GM18511 (cell line): ENCODE measurements around the gene RASSF8.

Source experiments
- ATAC-seq: cut with Tn5 transposase; IDR thresholded peaks from one replicate; pipeline ENCODE4 v1.9.1; 2021; ENCODE audit warnings: mild to moderate bottlenecking, moderate library complexity; ENCODE audit not compliant: unreplicated experiment

RASSF8 gene

DNA sequence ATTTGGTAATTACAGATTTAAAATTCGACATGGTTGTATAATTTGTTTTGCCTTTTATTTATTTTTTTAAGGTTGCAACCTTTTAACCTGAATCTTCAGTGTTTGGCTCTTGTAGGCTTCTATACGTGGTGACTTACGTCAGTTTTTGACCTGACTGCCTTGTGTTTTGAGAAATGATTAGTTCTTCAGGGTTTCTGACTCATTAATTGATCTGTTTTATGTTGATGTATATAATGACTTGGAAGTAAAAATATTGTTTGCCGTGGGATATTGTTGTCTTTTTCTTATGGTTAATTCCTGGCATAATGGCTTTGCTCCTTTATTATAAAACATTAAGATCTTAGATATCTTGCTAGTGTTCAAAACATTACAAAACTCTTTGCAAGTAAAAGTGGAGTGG is 2.5 kb downstream of the RASSF8 start:
- no peak for ATAC-seq

DNA sequence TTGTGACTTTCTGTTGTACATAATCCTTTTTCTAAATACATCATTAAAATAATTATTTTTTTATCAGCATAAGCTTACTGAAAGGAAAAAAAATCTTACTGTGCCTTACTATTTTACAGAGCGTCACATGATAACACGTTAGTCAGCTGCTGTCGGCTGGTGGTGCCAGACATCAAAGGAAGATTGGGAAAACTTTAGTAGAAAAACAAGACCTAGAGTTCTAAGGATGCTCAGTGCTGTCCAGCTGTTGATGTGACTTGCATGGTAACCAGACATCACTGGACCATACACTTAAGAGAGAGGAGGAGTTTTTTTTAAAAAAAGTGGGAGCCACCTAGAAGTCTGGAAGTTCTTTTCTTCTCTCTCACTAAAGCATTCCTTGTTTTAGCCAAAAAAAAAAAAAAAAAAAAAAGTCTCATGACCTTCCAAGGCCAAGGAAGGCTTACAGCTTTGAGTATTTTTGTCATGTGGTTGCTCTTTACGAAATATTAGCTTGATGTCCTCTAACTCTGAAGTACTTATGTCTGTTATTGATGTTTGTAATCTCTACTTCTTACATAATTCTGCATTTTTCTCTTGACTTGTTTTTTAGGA is 4.5 kb downstream of the RASSF8 start:
- no peak for ATAC-seq

DNA sequence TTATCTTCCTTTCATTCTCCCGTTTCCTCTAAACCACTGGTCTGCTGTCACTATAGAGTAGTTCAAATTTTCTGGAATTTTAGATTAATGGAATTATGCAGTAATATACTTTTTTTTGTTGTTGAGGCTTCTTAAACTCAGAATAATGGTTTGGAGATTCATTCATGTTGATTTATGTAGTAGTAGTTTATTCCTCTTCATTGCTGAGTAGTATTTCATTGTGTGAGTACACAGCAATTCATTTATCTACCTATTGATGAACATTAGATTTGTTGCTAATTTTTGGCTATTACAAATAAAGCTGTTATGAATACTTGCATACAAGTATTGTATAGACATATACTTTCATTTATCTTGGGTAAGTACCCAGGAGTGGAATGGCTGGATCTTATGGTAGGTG is 7.2 kb downstream of the RASSF8 start:
- ATAC-seq: no peak

DNA sequence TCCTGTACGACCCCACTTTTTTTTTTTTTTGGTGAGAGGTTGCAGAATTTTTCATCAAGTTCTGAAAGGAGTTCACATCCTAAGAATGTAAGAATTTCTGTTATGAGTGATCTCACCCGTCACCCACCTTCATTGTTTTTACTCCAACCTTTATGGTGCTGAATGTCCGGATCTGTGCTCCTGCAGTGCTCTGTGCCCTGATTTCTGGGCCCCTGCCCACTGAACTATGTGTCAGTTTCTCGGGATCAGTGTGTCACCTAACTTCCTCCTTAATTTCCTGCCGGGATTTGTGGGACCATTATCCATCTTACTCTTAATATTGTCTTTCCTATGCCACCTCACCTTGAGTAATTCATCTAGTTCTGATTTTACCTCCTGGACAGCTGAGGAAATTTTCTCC is 11.6 kb downstream of the RASSF8 start:
- no peak for ATAC-seq

DNA sequence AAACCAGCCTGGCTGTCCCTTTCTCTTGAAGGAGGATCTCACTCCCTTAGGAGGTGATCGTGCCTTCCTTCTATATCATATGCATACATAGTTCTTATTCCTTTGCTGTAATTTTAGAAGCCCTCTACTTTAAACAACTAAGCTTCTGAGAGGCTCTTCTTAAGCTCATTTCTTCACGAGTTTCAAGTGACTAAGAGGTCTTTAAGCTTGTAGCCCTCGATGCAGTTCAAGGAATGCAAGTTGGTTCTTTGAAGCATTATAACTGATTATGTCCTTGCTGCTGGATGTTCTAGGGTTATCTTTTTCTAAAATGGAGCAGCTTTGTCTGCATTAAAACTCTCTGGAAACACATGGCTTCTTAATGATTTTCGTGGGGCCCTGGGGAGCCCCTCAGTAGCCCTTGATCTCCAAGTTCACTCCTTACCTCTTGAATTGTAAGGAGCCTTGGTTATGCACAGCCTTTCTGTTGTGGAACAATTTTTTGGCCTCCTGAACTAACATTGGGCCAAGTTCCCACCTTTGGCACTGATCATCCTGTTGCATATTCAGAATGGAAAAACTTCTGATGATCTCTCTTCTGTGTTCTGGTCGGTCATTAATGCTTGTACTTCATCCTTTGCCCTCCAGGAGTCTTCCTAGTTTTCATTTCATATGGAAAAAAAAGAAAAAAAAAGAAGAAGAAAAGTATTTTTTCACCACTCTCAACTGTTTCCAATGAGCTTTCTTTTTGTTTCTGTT is 12.6 kb downstream of the RASSF8 start:
- ATAC-seq: no peak

DNA sequence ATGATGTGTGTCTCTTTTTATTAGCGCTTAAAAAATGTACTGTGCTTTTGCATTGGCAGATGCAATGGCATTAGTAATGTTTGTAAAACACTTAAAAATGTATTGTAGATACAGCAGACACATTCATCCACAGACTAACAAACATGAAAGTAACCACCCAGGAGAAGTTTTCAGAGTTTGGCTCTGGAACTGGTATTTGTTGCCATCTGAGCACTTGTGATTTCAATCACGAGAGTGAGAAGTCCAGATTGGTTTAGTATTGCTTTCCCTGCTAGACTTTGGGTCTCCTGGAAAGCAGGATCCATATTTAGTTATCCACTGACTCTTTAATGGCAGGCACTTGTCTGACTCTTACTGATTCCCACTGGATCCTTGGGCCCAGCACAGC is 13.2 kb downstream of the RASSF8 start:
- no peak for ATAC-seq

DNA sequence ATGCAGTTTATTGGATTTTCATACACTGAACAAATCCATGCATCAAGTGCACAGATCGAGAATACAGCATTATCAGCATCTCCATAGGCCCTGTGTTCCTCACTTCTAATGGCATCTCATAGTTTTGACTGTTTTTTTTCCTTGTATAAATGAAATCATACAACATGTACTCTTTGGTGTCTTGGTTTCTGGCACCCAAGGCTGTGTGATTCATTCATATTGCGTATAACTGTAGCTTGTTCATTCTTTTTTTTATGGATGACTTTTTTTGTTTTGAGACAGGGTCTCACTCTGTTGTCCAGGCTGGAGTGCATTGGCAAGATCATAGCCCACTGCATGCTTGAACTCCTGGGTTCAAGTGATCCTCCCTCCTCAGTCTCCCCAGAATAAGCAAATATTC is 14.3 kb downstream of the RASSF8 start:
- no peak for ATAC-seq

DNA sequence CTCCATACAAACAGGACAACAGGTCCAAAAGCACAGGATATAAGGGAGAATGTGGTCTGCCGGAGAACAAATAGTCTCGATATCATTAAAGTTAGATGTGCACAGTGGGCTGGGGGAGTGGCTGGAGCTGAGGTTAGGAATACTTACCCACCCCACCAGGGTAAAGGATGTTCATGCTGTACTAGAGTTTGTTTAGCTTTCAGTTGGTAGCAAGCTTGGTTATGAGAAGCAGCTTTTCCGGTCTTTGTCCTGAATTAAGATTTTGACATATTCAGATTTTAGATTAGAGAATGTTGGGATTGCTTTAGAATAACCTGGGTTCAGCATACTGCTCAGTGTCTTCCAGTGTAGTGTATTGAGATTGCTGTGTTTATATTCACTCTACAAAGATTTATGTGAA is 16.7 kb downstream of the RASSF8 start:
- ATAC-seq: no peak

DNA sequence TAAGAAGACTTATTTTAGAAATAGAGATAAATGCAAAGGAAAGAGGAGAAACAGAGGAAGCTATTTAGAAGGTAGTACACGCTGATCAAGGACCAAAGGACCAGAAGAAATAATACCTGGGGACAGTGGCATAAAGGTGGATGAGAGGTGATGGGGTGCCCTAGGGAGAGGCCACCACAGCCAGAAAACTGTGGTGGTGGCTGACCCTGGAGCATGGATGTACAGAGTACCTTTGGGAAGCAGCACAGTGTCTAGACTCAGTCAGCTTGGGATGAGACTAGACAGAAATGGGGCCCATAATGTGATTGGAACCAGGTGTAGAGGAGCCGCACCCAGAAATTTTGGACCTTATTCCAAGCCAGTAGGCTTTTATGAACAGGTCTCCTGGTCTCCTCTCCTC is 17.2 kb downstream of the RASSF8 start:
- ATAC-seq: no peak

DNA sequence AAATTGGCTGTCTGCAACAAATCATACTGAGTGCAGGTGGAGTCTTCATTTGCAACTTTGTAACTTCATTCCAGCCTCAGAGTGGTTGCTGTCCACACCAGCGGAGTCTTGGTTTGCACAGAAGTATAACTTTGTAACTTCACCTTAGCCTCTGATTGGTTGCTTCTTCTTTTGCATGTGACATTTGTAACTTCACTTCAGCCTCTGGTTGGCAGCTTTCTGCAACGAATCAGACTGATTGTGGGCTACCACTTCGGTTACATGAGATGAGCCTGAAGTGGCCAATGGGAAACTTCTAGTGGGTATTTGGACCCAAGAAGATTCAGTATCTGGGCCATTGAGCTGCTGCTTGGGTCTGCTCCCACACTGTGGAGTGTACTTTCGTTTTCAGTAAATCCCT is 17.8 kb downstream of the RASSF8 start:
- no peak for ATAC-seq

DNA sequence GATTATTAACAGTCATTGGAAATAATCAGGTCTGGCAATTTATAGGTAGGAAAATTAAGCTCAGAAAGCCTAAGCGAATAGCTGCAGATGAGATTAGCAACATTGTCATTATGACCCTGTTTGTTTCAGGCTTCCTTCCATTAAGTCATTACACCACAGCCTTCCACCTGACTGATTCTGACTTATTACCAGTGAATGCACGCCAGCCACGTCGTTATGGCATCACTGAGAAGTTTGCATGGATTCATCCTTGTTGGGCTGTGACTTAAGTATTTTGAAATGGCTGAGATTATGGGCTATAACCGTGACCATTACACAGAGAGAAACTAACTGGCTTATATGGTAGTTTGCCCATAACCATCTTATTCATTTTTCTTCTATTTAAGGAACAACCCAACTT is 18.6 kb downstream of the RASSF8 start:
- no peak for ATAC-seq

DNA sequence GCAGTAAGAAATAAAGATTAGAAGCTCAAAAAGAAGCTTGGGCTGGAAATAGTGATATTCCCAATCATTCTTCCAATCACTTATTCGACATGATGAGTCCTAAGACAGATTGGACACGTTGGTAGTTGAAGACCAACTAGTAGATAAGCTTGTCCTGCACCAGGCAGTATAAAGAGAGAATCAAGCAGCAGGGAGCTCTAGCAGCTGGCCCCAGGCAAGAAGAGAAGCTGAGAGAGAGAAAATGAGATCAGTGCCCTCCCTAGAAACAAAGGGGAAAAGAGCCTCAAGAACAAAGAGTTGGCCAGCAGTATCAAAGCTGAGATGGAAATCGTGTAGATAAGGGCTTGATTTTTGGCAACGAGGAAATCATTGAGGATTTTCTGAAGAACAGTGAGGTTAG is 20.6 kb downstream of the RASSF8 start:
- ATAC-seq: no peak

DNA sequence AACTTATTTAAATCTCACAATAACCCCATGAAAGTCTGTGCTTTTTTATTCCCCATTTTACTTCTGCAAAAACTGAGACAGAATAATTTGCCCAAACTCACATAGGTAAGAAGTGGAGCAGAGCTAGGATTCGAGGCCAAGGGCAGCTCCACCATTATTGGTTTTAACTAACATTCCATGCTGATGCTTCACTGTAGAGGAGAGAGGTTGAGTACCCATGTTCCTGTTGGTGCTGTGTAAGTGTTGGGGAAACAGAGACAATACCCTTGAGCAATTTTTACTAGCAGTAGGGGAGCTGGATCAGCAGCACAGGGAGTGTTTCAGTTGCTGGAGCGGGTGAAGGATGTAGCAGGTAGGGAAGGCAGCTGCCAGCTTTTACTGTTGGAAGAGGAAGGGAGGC is 21.1 kb downstream of the RASSF8 start:
- ATAC-seq: no peak

DNA sequence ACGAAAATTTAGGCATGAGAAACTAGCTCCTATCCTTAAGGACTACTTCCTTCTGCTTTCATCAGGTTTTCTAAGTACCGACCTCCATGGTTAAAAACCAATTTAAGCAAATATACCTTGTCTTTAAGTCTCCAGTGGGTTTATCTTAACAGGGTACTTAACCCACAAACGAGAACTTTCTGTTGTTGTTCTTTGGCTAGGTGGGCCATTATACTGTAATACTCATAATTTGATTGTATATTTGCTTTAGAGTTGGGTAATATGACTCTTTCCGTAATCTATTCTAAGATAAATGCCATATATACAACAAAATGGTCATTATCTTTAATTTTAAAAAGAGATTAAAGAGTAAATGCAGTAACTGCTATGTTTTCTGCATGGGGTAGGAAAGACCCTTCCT is 21.6 kb downstream of the RASSF8 start:
- no peak for ATAC-seq

DNA sequence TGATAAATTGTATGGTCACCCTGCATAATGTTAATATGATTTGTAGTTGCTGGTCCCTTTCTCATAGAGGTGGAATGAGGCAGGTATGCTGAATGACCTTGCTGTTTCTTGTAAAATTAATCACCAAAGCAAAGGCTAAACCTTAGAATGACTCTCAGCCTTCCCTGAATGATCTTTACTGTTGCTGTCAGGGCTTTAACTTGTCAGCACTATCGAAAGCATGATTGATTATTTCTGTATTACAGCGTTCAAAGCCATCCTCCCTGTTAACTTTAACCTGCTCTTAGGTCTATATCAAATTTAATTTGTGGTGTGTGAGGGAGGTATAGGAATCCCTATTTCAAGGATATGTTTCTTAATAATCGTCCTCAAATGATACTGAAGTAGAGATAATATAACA is 23.1 kb downstream of the RASSF8 start:
- no peak for ATAC-seq

DNA sequence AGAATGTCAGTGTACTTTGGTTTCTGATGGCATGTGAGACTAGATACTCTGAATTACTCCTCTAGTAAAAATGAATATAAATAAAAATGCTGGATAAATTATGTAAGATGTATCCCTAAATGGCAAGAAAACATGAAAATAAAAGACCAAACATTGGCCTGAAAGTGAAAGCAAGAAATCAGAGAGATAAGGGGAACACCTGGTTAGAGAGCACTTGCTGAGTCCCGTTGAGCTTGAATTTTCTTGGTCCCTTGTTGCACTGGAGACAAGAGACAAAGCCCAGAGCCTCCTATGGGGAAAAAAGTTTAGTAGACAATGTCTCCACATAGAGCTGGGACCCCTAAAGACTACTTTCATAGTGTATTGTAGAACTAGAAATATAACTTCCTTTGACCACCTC is 23.9 kb downstream of the RASSF8 start:
- ATAC-seq: no peak

DNA sequence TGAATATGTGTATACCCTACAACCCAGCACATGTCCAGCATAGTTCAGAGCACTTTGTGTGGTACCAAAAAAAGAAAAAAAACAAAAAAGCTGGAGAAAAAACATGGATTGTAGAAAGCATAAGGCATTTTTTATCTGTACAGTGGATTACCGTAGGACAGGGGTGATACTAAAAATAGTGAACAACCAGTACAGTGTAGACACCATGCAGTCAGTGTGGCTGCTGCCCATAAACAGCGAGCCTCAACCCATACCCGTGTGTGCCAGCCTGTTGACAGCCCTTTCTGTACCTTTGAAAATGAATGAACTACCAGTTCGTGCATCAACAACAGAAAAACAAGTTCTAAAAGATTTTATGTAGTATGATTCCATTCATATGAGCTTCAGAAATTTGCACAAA is 25.1 kb downstream of the RASSF8 start:
- no peak for ATAC-seq

DNA sequence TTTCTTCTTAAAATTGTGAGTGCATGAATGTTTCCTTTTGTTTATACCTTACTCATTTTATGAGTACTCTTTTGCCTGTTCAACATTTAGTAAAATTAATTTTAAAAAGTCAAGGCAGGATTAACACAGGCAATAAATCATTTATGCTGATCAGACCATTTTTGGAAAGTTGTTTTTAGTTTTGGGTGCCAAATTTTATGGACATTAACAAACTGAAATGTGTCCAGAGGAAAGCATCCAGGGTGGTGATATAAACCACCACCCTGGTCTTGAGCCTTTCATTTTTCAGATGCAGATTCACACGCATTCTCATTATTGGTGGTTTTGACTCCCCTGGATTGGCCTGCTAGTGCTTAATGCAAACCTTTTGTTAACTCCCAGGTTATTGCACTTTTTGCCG is 26.3 kb downstream of the RASSF8 start:
- no peak for ATAC-seq

DNA sequence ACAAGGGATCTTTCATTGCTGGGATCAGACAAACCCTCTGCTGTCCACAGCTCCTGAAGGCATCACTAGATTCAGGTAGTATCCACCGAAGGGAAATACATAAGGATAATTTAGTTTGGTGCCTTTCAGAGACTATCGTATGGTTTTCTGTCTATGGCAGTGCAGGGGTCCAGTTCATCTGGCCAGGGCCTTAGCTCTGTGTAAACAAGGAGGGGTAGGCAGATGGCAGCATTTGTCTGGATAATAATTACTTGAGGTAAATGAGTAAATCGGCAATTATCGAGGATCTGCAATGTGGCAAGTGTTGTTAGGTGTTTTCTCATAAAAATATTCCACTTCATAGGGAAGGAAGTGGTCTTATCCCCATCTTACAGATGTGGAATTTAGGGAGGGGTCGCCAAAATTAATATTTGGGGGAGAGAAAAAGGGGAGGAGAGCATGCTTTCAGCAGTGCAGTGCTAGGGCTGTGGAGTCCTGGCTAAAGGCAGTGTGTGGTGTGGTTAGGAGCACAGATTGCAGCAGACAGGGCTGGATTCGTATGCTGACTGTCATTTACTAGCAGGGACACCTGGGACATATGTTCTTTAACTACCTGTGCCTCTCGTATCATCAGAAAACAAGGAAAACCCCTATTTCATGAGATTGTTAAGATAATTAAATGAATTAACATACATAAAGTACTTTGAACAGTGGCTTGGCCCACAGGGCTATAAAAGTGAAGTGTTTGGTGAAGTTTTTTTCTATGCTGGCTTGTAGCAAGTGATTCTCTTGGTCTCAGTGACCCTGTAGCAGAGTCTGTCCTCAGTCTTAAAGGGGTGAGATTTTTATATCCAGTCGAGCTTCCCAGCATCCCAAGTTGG is 27.1 kb downstream of the RASSF8 start:
- no peak for ATAC-seq

DNA sequence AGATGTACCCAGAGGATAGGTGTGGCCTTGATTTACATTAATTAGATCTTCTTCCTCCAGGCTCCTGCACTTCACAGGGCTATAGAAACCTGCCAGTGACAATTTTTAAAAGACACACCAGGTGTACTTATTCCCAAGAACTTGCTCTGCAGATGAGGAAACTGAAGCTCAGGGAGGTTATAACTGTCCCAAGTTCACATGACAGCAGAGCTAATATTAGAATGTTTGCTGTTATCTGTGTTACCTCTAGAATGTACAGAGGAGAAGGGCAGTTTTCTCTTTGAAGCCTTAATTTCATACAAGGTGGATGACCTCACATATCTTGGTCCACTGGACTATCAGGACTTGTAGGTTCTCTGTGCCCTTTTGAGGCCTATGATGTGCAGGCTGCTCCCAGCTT is 27.7 kb downstream of the RASSF8 start:
- ATAC-seq: no peak

DNA sequence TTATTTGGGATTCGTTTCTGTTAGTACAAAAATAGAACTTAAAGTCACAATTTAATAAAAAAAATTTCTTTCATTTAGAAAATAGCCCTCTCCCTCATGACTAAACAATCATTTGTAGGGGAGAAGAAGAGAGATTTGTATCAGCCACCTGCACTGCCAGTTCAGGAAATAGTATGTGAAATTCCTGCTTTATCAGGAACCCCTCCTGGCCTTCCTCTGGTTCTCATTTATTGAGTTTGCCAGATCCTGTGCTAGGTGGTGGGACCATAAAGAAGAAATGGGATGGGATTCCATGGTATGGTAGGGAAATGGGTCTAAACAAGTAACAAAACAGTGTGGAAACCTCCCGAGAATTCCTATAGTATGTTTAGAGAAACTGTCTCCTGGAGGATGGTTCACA is 30.0 kb downstream of the RASSF8 start:
- no peak for ATAC-seq

DNA sequence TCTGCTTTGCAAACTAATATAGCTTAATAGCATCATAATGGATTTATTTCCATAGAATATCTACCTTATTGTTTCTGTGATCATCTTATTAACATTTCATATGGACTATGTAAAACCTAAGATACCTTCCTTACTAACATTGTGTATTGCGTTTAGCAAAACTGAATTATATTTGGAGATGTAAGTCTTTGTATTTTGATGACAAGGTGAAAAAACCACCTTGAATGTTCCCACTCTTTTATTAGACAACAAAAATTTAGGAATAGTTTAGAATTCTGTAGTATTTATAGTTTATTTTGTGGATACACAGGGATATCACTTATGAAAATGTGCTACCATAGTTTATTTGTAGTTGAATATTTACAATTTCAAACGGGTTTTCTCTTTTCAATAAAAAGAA is 32.0 kb downstream of the RASSF8 start:
- no peak for ATAC-seq
